Subcutaneous preadipocyte (primary cell): ENCODE results near the gene ZC3H10. TPM values are rescaled to one million over a fixed set of nuclear protein-coding genes. Genes with fewer than 3 reads are reported as not detected.

Experiments used
- total RNA-seq: library from RNA; depleted of rRNA; stranded (reverse); fragments of >200 nt; gene quantifications from 2 replicates; pipeline ENCODE4 v1.2.3, GENCODE V29; 2012

ZC3H10 gene
- total RNA-seq = 6.6 and 8.2 TPM in 2 replicates

GRCh38 chr12:56117778-56118687 is at the start of gene ZC3H10:
ZC3H10 (plus strand) TSS chr12:56118266; CDS start chr12:56120563, 2,297 bp downstream.

GRCh38 chr12:56079723-56080555 is 38.1 kb upstream of the ZC3H10 start, which contains the start of gene ERBB3:
ERBB3 (plus strand) TSS chr12:56080165; CDS start chr12:56080301, 136 bp downstream.

GRCh38 chr12:56104109-56104814 is 13.8 kb upstream of the ZC3H10 start, which contains the start of gene PA2G4:
PA2G4 (plus strand) TSS chr12:56104559; CDS start chr12:56104738, 179 bp downstream.

GRCh38 chr12:56116267-56117081 is 1.6 kb upstream of the ZC3H10 start, which contains the start of gene RPL41:
RPL41 (plus strand) TSS chr12:56116633.

GRCh38 chr12:56127888-56128669 is 10.0 kb downstream of the ZC3H10 start, which contains the start of gene ESYT1:
ESYT1 (plus strand) TSS chr12:56128267; CDS start chr12:56128320, 53 bp downstream.

GRCh38 chr12:56152132-56152755 is 34.2 kb downstream of the ZC3H10 start, which contains the start of gene MYL6B:
MYL6B (plus strand) TSS chr12:56152587; CDS start chr12:56153919, 1,332 bp downstream.

GRCh38 chr12:56158029-56158925 is 40.2 kb downstream of the ZC3H10 start, which contains the start of gene MYL6:
MYL6 (plus strand) TSS chr12:56158359; CDS start chr12:56158402, 43 bp downstream.

Other genes with a start within 250 kb of the ZC3H10 start
- 36.4 TPM in 2 replicates for gene PYM1, start 190.4 kb upstream of the ZC3H10 start, total RNA-seq
- 39.3 and 42.8 TPM in 2 replicates for gene DGKA, start 187.1 kb upstream of the ZC3H10 start, total RNA-seq
- 0.78 and 1.5 TPM in 2 replicates for gene PMEL, start 152.2 kb upstream of the ZC3H10 start, total RNA-seq
- gene CDK2, start 151.4 kb upstream of the ZC3H10 start, total RNA-seq = 19.1 and 45.5 TPM in 2 replicates
- 51.1 and 62.6 TPM in 2 replicates for gene RAB5B, start 144.2 kb upstream of the ZC3H10 start, total RNA-seq
- 8.5 and 13.3 TPM in 2 replicates for gene SUOX, start 121.0 kb upstream of the ZC3H10 start, total RNA-seq
- gene IKZF4, start 97.2 kb upstream of the ZC3H10 start, total RNA-seq = 0.37 and 1.2 TPM in 2 replicates
- gene RPS26, start 76.3 kb upstream of the ZC3H10 start, total RNA-seq = 188 and 387 TPM in 2 replicates
- gene ERBB3, start 38.1 kb upstream of the ZC3H10 start, total RNA-seq = under 0.01 TPM in 2 replicates
- gene PA2G4, start 13.7 kb upstream of the ZC3H10 start, total RNA-seq = 213 and 255 TPM in 2 replicates
- gene RPL41, start 1.6 kb upstream of the ZC3H10 start, total RNA-seq = 1,499 and 3,572 TPM in 2 replicates
- 159 and 170 TPM in 2 replicates for gene ESYT1, start 10.0 kb downstream of the ZC3H10 start, total RNA-seq
- 38.5 and 41.5 TPM in 2 replicates for gene MYL6B, start 34.3 kb downstream of the ZC3H10 start, total RNA-seq
- gene MYL6, start 40.1 kb downstream of the ZC3H10 start, total RNA-seq = 682 and 1,116 TPM in 2 replicates
- 44.1 and 53.2 TPM in 2 replicates for gene SMARCC2, start 71.2 kb downstream of the ZC3H10 start, total RNA-seq
- 66.3 and 93.3 TPM in 2 replicates for gene RNF41, start 103.7 kb downstream of the ZC3H10 start, total RNA-seq
- gene NABP2, start 106.1 kb downstream of the ZC3H10 start, total RNA-seq = 25.0 and 31.3 TPM in 2 replicates
- gene SLC39A5, start 111.8 kb downstream of the ZC3H10 start, total RNA-seq = 0.20 TPM in 1 of 2 replicates, not detected in the other
- gene ANKRD52, start 140.1 kb downstream of the ZC3H10 start, total RNA-seq = 12.9 and 15.1 TPM in 2 replicates
- gene COQ10A, start 148.7 kb downstream of the ZC3H10 start, total RNA-seq = 4.9 and 5.9 TPM in 2 replicates
- gene CS, start 182.1 kb downstream of the ZC3H10 start, total RNA-seq = 184 and 217 TPM in 2 replicates
- 58.8 and 92.6 TPM in 2 replicates for gene CNPY2, start 197.7 kb downstream of the ZC3H10 start, total RNA-seq
- 25.0 and 27.8 TPM in 2 replicates for gene PAN2, start 215.7 kb downstream of the ZC3H10 start, total RNA-seq
- gene IL23A, start 220.6 kb downstream of the ZC3H10 start, total RNA-seq = 0.20 TPM in 1 of 2 replicates, not detected in the other
- gene STAT2, start 241.8 kb downstream of the ZC3H10 start, total RNA-seq = 139 and 173 TPM in 2 replicates
- gene APOF, start 244.6 kb downstream of the ZC3H10 start, total RNA-seq = not detected in 2 replicates